LoVo (cell line): ENCODE data around the gene GAPDHS.

ENCODE experiments used
- DNase-seq: peaks from one replicate; pipeline ENCODE4 v3.0.0-alpha.2; 2016; ENCODE audit warnings: low spot score

The GAPDHS gene

DNA sequence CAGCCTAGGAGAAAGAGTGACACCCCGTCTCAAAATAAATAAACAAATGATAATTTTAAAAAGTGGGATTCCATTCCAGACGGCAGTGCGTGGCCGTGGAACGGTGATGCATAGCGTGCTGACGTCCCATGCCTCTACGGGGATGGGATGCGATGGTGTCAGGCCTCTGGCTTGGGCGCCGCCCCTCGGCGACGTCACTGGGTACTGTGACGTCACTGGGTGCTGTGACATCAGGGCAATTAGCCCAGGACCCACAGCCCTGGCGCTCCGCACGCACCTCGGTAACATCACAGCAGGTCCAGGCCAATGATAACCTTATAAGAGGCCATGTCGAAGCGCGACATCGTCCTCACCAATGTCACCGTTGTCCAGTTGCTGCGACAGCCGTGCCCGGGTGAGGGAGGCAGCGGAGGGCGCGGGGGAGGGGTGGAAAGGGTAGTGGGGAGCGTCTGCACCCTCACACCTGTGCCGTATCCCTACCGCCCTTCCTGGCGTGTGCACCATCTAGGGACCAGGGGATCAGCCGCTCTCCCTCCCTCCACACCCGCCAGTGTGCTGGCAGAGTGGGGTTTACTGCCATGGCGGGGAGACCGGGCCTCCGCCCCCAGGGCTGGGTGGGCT lies at the start of gene GAPDHS:
TSS of gene GAPDHS (plus strand) at position 256 of the 621 bp plus-strand sequence. CDS start at position 328, 72 bp downstream.
- no peak for DNase-seq

DNA sequence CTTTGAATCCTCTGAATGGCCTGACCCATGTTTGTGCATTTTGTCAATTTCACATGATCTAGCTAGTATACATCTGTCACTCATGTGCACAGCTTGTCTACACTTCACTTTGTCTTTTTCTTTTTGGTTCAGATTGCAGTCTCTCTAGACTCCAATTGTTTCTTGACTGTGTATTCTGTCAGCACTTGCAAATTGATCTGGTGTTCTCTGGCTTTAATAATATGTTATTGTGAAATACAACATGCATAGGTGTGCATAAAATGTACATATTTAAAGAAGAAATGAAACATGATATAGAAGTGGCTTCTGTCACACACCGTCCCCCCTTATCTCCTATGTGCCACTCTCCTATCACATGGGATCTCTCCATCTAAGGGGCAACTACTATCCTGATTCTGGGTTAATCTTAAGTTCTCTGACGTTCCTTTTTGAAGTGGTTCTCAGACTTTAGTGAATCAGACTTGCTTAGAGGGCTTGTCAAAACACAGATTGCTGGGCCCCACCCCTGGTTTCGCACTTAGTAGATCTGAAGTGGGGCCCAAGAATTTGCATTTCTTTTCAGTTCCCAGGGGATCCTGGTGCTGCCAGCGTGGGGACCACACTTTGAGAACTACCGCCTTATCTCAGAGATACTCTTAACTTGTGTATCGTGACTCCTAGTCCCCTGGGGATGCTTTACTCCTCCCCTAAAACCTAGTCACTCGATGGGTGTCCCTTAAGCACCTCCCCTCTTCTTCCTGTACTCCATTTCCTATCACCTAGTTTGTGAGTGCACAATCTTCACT lies 48.8 kb upstream of the GAPDHS start:
- no peak for DNase-seq

DNA sequence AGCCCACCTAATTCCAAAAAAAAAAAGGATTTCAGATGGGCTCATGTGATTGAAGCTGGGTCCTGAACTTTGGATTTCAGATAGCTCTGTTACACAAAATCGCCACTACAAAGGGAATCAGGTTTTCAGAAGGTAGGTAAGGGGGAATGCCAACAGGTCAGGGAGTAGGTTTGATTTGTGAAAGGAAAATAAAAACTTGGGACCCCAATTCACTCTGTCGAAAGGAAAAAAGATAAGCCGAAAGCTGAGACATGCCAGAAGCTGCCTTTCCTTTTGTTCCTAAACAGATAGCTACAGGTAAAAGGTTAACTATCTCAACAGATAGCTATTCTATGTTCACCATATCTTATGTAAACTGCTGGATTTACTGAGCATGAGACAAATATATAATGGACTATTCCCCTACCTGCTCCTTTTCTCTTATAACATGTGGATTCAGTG lies 47.0 kb upstream of the GAPDHS start:
- DNase-seq, result no peak

DNA sequence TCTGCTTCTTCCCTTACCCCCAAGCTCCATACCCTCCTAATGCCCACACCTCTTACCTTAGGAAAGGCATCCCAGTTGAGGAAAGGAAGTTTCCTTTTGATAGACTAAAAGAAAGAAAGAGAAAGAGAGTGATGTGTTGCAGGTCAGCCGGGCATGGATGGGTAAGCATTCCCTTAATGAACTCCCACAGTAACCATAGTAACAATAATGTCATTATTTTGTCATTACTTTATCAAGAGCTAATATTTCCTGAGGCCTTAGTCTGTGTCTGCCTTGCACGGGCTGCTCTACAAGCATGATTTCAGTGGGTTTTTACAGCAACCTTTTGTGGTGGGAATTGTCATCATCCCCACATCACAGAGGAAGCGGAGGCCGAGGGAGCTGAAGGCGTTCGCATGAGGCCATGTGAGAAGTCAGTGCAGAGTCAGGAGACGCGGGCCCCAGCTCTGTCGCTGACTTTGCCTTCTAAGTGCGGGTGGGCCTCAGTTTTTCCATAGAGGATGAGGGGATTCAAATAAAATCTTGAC lies 45.5 kb upstream of the GAPDHS start:
- DNase-seq, result no peak

DNA sequence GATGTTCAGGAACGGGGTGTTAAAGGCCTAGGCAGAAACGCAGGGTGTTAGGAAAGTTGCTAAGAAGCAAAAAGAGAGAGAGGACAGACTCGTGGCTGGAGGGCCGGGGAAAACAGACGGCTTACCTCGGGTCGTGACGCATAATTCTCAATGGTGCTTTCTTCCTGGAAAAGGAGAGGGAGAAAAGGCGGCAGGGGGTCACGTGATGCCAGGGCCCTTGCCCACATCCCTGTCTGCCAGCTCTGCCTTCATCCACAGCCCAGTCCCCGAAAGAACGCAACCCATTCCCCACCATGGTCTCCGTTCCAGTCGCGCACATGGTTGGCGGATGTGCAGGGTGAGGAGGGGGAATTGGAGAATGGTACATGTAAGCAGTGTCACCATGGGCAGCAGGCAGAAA lies 44.6 kb upstream of the GAPDHS start:
- no peak for DNase-seq

DNA sequence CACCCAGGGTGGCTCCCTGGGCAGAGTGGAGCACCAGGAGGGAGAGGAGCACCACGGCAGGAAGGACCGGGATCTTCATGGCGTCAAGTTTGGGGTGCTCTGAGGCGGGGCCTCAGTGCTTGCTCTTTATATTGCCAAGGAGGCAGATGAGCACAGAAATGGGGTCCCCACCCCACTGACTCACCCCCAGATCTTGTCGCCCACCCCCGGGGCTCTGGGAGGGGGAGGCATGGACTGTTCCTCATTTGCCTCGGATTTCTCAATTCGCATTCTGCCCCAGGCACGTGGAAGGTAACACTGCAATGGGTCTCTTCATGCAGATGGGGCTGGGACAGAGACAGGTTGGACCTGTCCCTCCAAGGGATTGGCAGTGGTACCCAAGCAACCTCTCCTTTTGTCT lies 42.9 kb upstream of the GAPDHS start, which contains the start of gene KRTDAP:
TSS of gene KRTDAP (minus strand) at position 101 of the 400 bp plus-strand sequence. CDS start at position 79, 22 bp downstream.
- DNase-seq, result no peak

DNA sequence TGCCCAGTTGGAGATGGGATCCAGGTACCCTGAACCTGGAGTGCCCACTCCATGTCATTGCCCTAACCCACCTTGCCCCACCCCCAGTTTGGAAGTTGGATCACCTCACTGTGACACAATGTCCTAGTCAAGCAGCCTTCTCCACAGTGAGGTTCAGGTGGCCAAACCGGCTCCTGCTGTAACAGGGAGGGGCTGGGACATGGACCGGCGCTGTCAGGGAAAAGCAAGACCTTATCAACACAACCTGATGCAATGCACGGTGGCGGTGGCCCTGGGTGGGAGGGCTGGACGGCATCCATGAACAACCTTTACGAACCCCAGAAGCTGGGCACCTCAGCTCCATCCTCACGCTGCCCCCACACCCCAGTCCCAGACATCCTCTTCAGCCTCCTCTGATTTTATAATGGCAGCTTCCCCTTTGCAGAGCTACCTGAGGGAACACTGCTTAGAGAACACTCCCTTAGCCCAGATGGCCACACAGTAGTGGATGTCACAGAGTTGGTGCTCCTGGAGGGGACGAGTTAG lies 41.4 kb upstream of the GAPDHS start:
- DNase-seq, result no peak

DNA sequence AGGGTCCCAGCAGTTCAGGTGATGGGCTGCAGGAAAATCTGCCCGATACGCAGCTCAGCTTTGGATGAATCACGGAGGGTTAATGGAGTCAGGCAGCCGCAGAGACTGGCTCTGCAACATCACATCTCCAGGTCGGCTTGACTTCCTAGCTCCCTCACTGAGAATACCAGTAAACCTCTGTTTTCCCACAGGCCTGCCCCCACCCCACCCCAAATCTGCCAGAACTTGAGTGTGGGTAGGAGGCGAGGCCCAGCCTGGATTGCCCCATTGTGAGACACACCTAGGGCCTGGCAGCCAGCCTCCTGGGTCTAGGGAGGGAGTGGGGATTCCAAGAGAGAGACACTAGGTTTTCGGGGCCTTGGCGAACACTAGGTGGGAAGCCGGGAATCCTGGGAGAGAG lies 39.3 kb upstream of the GAPDHS start:
- DNase-seq, result no peak

DNA sequence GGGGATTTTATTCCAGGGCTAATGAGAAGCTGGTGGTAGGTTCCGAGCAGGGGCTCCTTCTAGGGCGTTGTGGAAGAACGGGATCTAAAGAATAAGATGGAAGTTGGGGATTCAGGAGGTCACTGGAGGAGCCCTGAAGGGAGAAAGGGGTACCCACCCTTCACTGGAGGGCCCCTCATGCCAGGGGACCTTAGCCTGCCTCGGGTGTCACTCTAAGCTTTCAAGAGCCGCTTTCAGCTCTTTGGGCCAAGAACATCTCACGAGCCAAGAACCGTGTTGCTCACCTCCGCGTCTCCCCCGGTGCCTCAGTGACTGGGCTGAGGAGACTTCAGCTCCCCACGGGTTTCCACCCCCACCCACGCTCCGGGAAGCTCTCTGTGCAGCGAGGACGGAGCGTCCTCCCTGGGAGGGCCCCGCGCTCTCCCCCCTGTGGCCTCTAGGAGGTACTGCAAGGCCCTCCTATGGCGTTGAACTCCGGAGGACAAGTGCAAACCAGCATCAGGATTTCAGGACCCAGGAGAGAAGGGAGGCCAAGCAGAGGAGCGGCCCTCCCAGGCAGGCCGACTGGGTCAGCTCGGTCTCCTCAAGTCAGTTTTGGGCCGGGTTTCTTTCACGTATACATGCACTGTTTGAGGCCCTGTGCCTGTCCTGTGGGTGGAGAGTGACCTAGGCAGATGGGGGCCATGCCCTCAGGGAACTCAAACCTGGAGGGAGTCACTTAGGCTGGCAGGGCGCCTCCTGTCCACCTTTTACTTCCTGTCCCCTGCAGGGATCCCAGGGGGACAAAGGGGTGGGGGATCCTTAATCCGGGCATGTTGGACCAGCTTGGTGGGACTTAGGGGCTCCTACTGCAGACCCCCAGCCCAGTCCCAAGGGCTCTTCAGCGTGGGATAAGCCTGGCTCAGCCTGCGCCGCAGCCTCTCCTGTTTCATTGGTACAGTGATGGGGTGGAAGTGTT lies 37.9 kb upstream of the GAPDHS start:
- DNase-seq, result peak; percentile 75

DNA sequence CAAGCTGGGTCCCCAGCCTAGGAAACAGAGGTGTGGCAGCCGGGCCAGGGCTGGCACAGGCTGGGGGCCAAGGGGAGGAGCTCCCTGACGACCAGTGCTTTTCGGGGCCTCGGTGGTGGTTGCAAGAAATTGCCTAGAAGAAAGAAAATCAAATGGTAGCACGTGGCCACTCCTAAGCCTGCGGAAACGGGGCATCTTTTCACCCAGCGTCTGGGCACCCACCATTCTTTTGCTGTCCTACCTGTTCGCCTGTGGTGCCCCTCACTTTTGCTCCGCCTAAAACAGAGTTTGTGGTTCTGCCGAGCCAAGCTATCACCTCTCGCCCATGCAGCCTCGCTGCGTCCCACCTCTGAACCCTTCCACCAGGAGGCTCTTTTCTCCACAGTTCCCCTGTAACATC lies 35.9 kb upstream of the GAPDHS start:
- DNase-seq, result no peak

DNA sequence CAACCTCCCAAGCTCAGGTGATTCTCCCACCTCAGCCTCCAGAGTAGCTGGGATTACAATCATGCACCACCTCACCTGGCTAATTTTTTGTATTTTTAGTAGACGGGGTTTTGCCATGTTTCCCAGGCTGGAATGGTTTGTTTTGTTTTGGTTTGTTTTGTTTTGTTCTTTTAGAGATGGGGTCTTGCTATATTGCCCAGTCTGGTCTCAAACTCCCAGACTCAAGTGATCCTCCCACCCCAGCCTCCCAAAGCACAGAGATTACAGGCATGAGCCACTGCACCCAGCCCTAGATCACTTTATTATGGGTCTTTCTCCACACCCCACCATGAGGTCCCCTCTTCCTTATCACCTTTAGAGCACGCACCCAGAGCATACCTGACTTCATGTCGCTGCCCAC lies 35.0 kb upstream of the GAPDHS start:
- no peak for DNase-seq

DNA sequence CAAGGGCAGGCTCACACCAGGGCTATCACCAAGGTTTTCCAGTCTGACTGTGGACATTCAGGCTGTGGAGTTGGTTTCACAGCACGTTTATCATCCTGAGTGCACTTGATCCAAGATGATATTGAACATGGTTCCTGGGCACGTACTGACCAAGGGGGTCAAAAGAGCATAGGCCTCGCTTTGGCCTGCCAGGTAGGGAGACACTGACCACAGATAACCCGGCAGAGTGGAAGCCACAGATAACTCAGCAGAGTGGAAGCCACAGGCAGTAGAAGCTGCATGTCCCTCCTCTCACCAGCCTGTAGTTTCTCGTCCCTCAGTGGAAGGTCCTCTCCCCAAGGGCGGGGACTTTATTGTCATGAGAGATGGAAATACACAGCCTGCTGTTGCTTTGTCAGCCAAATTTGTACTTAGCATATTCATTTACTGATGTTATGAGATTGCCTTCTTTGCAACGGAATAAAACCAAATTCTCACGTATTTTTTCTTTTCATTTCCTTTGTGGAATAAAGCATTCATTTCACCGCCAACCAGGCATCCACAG lies 34.2 kb upstream of the GAPDHS start:
- DNase-seq, result no peak

DNA sequence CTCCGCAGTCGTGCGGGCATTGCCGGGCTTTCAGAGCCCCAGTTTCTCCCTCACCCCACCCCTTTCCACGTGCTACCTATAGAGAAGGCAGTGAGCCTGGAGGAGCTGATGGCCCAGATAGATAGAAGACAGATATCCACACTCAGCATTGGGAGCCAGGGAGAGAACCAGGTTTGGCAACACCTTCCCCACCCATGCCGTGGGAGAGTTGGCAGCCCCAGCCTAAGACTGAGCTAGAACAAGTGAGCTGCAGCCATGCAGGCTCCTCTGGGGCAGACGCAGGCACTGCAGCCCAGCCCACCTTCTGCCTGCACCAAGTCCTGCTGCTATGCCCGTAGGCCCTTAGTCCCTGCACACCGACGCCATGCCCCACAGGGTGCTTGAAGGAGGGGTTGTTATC lies 32.6 kb upstream of the GAPDHS start:
- DNase-seq, result no peak

DNA sequence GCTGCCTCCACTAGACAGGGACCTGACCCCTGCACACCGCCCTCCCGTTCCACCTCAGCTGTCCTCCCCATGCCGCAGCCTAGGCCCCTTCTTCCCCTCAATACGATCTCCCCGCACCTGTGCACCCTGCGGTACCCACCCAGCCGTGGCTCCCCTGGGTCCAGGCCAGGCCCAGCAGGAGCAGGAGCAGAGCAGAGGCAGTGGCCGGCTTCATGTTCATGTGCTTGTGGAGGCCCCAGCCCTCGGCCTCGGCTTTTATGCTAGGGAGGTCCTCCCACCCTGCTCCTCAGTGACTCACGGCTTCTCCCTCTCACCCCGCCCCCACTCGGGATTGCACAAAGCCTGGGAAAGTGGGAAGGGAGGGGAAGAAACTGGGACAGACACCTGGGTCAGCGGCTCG lies 31.6 kb upstream of the GAPDHS start:
- no peak for DNase-seq

DNA sequence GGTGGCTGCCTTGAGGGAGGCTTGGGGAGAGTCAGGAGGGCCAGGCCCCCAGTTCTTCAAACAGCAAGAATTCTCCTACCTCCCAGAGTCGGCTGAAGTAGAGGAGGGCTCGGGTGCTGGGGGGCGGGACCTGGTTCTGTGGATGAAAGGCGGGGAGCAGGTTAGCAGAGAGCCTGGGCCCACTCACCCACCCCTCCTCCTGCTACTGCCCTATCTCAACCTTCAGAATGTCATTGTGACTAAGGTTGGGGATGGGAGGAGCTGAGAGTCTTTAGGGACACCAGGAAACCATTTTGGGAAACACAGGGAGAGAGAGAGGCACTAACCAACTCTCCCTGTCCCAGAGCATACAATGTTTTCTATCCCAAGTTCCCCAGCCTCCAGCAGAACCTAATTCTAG lies 30.5 kb upstream of the GAPDHS start:
- DNase-seq, result no peak

DNA sequence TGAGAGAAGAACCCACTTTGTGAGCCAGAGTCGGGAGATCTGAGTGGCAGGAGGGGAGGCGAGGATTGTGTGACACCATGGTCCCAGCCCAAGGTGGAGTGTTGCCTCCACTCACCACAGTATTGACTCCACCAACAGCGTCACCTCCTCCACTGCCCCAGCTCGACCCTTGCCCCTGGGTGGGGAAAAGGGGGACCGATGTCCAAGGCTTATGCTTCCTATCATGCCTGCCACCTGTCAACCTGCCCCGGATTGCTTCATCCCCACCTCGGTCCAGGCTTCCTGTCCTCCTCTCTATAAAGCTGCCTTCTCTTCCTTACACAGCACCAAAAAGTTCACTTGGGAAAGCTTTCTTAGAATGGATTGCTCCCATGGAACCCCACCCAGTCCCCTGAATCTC lies 27.2 kb upstream of the GAPDHS start:
- DNase-seq, result no peak

DNA sequence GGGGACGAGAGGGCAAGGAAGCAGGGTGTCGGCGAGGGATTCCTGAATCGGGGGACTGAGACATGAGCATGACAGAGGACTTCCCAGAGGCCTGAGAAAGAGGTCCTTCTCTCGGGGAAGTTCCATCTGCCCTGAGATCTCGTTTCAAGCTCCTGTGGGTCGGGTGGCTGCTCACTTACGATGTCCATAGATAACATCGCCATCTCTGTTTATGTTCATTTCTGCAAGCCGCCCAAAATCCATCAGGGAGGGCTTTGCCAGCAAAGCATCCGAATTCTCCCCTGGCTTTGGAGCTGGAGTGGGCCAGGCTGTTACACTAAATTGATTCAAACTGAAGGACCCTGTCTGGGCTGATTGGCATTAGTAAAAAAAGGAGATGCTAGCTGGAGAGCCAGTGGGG lies 25.7 kb upstream of the GAPDHS start:
- no peak for DNase-seq

DNA sequence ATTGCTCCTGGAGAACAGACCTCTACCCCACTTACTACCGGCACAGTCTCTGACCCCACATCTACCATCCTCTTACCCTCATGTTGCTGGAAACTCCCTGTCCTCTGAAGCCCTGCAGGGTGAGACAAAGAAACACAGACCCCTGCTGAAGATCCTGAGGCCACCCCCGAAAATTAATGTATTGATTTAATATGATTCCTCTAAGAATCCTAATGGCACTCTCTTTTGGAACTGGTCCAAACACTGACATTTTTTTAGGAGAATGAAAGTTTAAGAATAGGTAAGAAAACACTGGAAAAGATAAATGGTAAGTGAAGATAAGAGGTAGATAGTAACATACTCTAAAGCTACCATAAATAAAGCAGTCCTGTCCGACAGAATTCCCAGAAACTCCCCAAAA lies 25.1 kb upstream of the GAPDHS start:
- DNase-seq, result no peak

DNA sequence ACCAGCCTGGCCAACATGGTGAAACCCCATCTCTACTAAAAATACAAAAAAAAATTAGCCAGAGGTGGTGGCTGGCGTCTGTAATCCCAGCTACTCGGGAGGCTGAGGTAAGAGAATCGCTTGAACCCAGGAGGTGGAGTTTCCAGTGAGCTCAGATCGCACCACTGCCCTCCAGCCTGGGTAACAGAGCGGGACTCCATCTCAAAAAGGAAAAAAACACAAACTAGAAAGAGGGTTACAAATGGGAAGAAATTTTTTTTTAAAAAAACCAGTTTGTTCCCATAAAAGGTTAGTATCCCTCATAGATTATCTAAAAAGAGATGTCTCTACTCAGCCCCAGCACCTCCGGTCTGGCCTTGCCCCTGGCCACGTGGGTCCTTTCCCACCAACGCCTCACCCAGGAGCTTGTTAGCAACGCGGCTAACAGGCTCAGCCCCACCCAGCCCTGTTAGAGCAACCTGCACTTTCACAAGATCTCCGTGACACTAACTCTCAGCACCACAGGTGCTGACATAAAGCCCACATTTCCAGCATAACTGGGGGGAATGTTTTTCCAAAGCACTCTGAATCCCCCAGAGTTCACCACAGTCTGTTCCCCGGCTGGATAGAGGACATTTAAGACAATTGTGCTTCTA lies 24.1 kb upstream of the GAPDHS start:
- peak; percentile 77 for DNase-seq

DNA sequence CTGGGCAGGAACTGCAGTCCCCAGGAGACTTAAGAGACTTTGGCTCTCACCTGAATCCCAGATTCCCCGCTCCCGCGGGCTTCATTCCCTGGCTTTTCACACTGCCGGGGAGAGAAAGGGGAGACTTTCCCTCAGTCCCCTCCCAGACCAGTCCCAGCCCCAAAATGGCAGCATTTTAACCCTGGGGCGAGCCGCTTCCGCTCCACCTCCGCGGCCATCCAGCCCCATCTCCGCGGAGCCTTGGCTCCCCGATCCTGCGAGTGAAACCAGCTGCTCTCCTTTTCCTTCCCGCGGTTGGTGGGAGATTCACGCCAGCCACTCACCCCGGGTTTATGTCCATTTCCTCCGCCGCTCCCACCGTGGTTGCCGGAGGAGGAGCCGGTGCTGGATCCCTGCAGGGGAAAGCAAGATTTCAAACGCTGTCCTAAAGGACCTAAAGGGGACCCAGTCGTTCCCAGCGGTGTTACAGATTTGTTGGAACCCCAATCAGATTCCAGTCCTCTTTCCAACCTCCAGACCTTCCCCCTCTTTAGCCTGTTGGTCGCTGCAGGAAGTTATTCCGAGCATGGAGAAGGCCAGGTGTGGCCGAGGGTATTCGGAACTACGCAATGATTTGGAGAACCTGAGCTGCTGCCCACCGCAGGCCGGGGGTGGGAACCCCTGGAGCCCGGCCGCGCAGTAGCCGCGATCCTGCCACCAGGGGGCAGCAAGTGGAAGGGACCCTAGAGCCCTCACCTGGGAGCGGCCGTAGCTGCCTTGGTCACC lies 23.2 kb upstream of the GAPDHS start:
- peak; percentile 91 for DNase-seq

DNA sequence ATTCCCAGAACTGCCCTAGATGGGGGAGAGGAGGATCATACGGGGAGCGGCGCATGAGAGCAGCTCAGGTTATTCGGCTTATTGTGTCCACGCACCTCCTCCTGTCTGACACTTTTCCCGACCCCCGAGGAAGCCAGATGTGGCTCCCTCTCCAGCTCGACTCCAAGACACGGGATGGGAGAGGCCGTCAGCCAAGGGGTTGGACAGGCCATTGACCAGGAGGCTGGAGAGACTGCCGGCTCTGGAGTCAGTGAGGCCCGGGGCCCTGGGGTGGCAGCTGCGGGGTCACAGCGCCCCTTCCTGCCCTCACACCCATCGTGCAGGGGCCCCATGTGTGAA lies 22.7 kb upstream of the GAPDHS start:
- no peak for DNase-seq
